Measurements from ENCODE around the gene GSN.

Gene GSN

GRCh38 chr9:121331992-121332685, 64.2 kb downstream of the GSN start:
- no peak overlapping the region for H3K4me3 ChIP-seq
- H3K9ac ChIP-seq (ENCODE audit: insufficient read length): no peak overlapping the region
- H3K36me3 ChIP-seq (ENCODE audit: insufficient read depth, low read length): no peaks in the 10 kb centered on the region
- TF ChIP-seq POLR2AphosphoS5 (IDR thresholded peaks at IDR 0.05; ENCODE audit: borderline replicate concordance, low read depth, low read length) (no peak), EZH2 (IDR thresholded peaks at IDR 0.05) (no peak), FOXP2 (optimal IDR thresholded peaks at IDR 0.05; ENCODE audit: control extremely low read depth, extremely low read length, insufficient read depth) (no peak)
- DNase-seq (ENCODE audit: low read depth, low spot score): no peak
- H3K9me3 ChIP-seq (ENCODE audit: low read depth, low read length): no peaks in the 10 kb centered on the region
- H3K27ac ChIP-seq: no peak overlapping the region

DNA sequence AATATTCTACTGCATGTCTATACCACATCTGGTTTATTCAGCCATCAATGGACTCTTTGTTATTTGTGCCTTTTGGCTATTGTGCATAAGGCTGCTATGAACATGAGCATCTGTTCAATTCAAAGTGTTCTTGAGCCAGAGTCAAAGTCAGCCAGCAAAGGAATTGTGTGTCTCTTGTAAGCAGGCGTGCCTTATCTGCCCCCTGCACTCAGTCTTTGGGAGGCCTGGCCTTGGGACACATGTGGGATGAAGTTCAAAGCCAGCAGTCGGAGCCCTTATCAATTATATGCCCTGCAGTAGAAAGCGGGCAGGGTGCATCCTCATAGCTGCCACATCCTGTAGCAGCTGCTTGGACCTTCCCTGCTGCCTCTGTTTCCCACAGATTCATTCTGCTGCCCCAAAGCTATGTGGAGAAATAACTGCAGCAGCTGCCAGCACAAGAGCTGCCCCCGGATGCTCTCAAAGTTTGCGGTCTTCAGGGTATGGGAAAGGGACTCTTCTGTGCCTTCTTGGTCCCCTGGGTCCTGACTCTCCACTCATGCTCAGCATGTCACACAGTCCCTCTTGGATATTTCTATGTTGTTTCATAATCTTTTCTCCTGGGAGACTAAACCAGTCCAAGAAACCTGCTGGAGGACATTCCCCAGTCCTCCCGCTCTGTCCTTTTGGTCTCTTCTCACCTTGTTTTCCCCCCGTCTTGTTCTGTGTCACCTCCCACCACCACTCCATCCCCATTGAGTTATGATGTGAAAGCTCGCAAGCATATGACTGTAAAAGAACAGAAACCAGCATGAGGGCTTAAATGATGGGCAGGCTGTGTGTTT, 66.2 kb downstream of the GSN start:
- Histone ChIP-seq H3K4me3 (no peak overlapping the region), H3K9me3 (ENCODE audit: low read depth, low read length) (no peaks in the 10 kb centered on the region), H3K36me3 (ENCODE audit: insufficient read depth, low read length) (peaks cover 7% of the 10 kb centered on the region; the same call in 1 of the 2 replicates), H3K9ac (ENCODE audit: insufficient read length) (no peak overlapping the region), H3K27ac (0 out of 2 replicates have a peak overlapping the region, but pooled peaks have one; percentile 34)
- DNase-seq (ENCODE audit: low read depth, low spot score): no peak
- TF ChIP-seq EZH2 (IDR thresholded peaks at IDR 0.05): no peak
- no peak for TF ChIP-seq FOXP2 (optimal IDR thresholded peaks at IDR 0.05; ENCODE audit: control extremely low read depth, extremely low read length, insufficient read depth)
- no peak for TF ChIP-seq POLR2AphosphoS5 (IDR thresholded peaks at IDR 0.05; ENCODE audit: borderline replicate concordance, low read depth, low read length)

GRCh38 chr9:121336665-121337064, 68.7 kb downstream of the GSN start:
- no peak for DNase-seq (ENCODE audit: low read depth, low spot score)
- H3K9ac ChIP-seq (ENCODE audit: insufficient read length): no peak overlapping the region
- TF ChIP-seq FOXP2 (optimal IDR thresholded peaks at IDR 0.05; ENCODE audit: control extremely low read depth, extremely low read length, insufficient read depth) (no peak), POLR2AphosphoS5 (IDR thresholded peaks at IDR 0.05; ENCODE audit: borderline replicate concordance, low read depth, low read length) (no peak), EZH2 (IDR thresholded peaks at IDR 0.05) (no peak)

DNA sequence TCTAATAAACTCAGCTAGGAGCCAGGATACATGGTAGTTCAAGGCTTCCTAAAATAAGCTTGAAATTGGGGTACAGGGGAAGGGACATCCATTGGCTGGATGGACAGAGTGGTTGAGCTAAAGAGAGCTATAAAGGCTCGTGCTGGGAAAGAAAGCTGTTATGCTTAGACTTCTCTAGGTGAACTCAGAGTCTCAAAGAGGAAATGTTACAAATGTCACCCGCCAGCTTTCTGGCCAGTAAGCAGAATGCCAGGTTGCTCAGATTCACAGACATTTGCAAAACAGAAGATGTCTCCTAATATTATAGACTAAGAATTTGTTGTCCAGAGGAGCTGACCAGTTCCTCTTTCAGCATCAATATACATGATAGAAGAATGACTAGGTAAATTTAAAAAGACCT, 71.5 kb downstream of the GSN start:
- no peak overlapping the region for H3K4me3 ChIP-seq
- DNase-seq (ENCODE audit: low read depth, low spot score): no peak
- H3K9ac ChIP-seq (ENCODE audit: insufficient read length): no peak overlapping the region
- no peak for TF ChIP-seq POLR2AphosphoS5 (IDR thresholded peaks at IDR 0.05; ENCODE audit: borderline replicate concordance, low read depth, low read length)
- no peak for TF ChIP-seq FOXP2 (optimal IDR thresholded peaks at IDR 0.05; ENCODE audit: control extremely low read depth, extremely low read length, insufficient read depth)
- no peak for TF ChIP-seq EZH2 (IDR thresholded peaks at IDR 0.05)
- H3K36me3 ChIP-seq (ENCODE audit: insufficient read depth, low read length): peaks cover 8% of the 10 kb centered on the region; the same call in 1 of the 2 replicates
- H3K27ac ChIP-seq: no peak overlapping the region
- no peaks in the 10 kb centered on the region for H3K9me3 ChIP-seq (ENCODE audit: low read depth, low read length)

More at GRCh38 chr9:121336665-121337064, 68.7 kb downstream of the GSN start:
- Histone ChIP-seq H3K4me3 (no peak overlapping the region), H3K27ac (peak overlapping the region; percentile 38; the same call in 1 of the 2 replicates), H3K36me3 (ENCODE audit: insufficient read depth, low read length) (peaks cover 8% of the 10 kb centered on the region; the same call in 1 of the 2 replicates), H3K9me3 (ENCODE audit: low read depth, low read length) (no peaks in the 10 kb centered on the region)

DNA sequence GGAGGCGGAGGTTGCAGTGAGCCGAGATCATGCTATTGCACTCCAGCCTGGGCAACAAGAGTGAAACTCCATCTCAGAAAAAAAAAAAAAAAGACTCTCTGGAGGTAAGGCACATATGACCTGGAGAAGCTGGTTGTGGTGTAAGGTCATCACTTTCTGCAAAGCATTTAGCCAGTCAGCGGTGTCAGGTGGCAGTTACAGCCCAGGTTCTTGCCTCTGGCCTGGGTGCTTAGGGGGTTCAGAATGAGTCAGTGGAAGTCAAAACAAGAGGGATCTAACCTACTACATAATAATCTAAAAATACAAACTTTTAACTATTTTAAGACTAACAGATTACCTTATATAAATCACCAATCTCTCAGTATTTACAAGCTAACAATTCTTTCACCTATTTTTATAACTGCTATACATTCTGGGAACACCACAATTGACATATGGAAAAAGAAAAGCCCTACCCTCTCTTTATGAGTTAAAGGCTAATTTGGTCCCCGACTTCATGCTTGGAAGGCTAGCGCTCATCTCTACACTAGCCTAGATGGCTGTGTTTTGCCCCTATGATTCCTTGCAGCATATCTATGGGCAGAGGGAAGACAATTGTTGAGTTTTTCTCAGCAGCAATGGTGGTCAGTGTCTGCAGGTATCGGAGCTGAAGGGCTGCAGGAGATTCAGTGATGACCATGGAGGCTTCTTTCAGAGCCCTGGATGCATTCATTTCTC, 72.9 kb downstream of the GSN start:
- H3K4me3 ChIP-seq: no peak overlapping the region
- peaks cover 8% of the 10 kb centered on the region; the same call in 1 of the 2 replicates for H3K36me3 ChIP-seq (ENCODE audit: insufficient read depth, low read length)
- TF ChIP-seq POLR2AphosphoS5 (IDR thresholded peaks at IDR 0.05; ENCODE audit: borderline replicate concordance, low read depth, low read length): no peak
- TF ChIP-seq EZH2 (IDR thresholded peaks at IDR 0.05): no peak
- TF ChIP-seq FOXP2 (optimal IDR thresholded peaks at IDR 0.05; ENCODE audit: control extremely low read depth, extremely low read length, insufficient read depth): no peak
- H3K9ac ChIP-seq (ENCODE audit: insufficient read length): no peak overlapping the region
- H3K27ac ChIP-seq: no peak overlapping the region
- DNase-seq (ENCODE audit: low read depth, low spot score): no peak
- H3K9me3 ChIP-seq (ENCODE audit: low read depth, low read length): no peaks in the 10 kb centered on the region

DNA sequence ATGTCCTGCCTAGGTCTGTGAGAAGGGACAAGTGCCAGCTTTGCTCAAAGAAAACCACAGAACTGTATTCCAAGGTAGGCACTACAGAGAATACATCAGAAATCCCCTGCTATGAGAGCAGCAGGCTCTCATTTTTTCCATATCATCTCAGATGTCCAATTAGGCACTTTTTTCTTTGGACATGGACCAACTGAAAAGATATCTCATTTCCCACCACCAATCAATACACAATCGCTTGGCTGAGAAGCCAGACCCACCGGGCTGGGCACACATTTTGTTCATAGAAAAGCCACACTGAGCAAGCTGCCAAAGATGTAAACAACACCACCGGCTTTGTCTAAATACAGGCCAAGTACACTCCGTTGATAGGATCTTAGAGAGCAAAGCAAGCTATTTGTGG, 76.2 kb downstream of the GSN start:
- no peak overlapping the region for H3K4me3 ChIP-seq
- no peaks in the 10 kb centered on the region for H3K9me3 ChIP-seq (ENCODE audit: low read depth, low read length)
- DNase-seq (ENCODE audit: low read depth, low spot score): no peak
- H3K36me3 ChIP-seq (ENCODE audit: insufficient read depth, low read length): peaks cover under 1% of the 10 kb centered on the region; the same call in 1 of the 2 replicates
- TF ChIP-seq EZH2 (IDR thresholded peaks at IDR 0.05) (no peak), POLR2AphosphoS5 (IDR thresholded peaks at IDR 0.05; ENCODE audit: borderline replicate concordance, low read depth, low read length) (no peak), FOXP2 (optimal IDR thresholded peaks at IDR 0.05; ENCODE audit: control extremely low read depth, extremely low read length, insufficient read depth) (no peak)
- H3K27ac ChIP-seq: no peak overlapping the region
- H3K9ac ChIP-seq (ENCODE audit: insufficient read length): no peak overlapping the region

- no peak for DNase-seq (ENCODE audit: low read depth, low spot score)
- Histone ChIP-seq H3K9ac (ENCODE audit: insufficient read length) (no peak overlapping the region), H3K9me3 (ENCODE audit: low read depth, low read length) (no peaks in the 10 kb centered on the region), H3K36me3 (ENCODE audit: insufficient read depth, low read length) (no peaks in the 10 kb centered on the region; the same call in 1 of the 2 replicates), H3K4me3 (no peak overlapping the region), H3K27ac (0 out of 2 replicates have a peak overlapping the region, but pooled peaks have one; percentile 35)
- TF ChIP-seq FOXP2 (optimal IDR thresholded peaks at IDR 0.05; ENCODE audit: control extremely low read depth, extremely low read length, insufficient read depth) (no peak), EZH2 (IDR thresholded peaks at IDR 0.05) (no peak), POLR2AphosphoS5 (IDR thresholded peaks at IDR 0.05; ENCODE audit: borderline replicate concordance, low read depth, low read length) (no peak)
Measured at GRCh38 chr9:121345070-121345469, 77.1 kb downstream of the GSN start.
